ENCODE data around the gene MMP24.

The MMP24 gene

GRCh38 chr20:35262321-35262720 is 35.8 kb downstream of the MMP24 start:
- peak; percentile 81 for FAIRE-seq

- peak; percentile 99 for FAIRE-seq
Observed at GRCh38 chr20:35262731-35263531, 36.4 kb downstream of the MMP24 start.

GRCh38 chr20:35263532-35264341 is 37.2 kb downstream of the MMP24 start:
- no peak for FAIRE-seq

GRCh38 chr20:35264755-35265154 is 38.3 kb downstream of the MMP24 start:
- FAIRE-seq = peak; percentile 68

GRCh38 chr20:35267092-35267491 is 40.6 kb downstream of the MMP24 start:
- no peak for FAIRE-seq

GRCh38 chr20:35269055-35269781 is 42.7 kb downstream of the MMP24 start:
- FAIRE-seq = peak; percentile 91

GRCh38 chr20:35270021-35270902 is 43.8 kb downstream of the MMP24 start:
- no peak for FAIRE-seq

GRCh38 chr20:35271073-35271882 is 44.8 kb downstream of the MMP24 start:
- no peak for FAIRE-seq

GRCh38 chr20:35271904-35272303 is 45.4 kb downstream of the MMP24 start:
- no peak for FAIRE-seq

GRCh38 chr20:35273449-35274171 is 47.1 kb downstream of the MMP24 start:
- FAIRE-seq = no peak

GRCh38 chr20:35274172-35275092 is 47.9 kb downstream of the MMP24 start:
- no peak for FAIRE-seq

- FAIRE-seq = no peak
Observed at GRCh38 chr20:35275741-35276251, 49.3 kb downstream of the MMP24 start.

GRCh38 chr20:35276408-35276807 is 49.9 kb downstream of the MMP24 start:
- no peak for FAIRE-seq

GRCh38 chr20:35277127-35277526 is 50.6 kb downstream of the MMP24 start:
- no peak for FAIRE-seq

- peak; percentile 94 for FAIRE-seq
Observed at GRCh38 chr20:35277531-35278395, 51.3 kb downstream of the MMP24 start, which contains the start of gene MMP24OS. Gene MMP24OS, minus strand, starts transcription at chr20:35278122. Its CDS starts 193 bp downstream, at chr20:35277929.

GRCh38 chr20:35279040-35279439 is 52.5 kb downstream of the MMP24 start:
- no peak for FAIRE-seq

- FAIRE-seq = no peak
Observed at GRCh38 chr20:35279533-35280174, 53.2 kb downstream of the MMP24 start.

- FAIRE-seq = no peak
Observed at GRCh38 chr20:35280523-35280922, 54.0 kb downstream of the MMP24 start.
